ENCODE measurements around the gene ARAP2.

Gene ARAP2

GRCh38 chr4:36218121-36218520, 26.2 kb downstream of the ARAP2 start:
- no peak for DNase-seq

GRCh38 chr4:36215627-36216026, 28.7 kb downstream of the ARAP2 start:
- DNase-seq, result no peak

GRCh38 chr4:36214735-36215485, 29.4 kb downstream of the ARAP2 start:
- DNase-seq, result no peak

GRCh38 chr4:36213977-36214376, 30.3 kb downstream of the ARAP2 start:
- no peak for DNase-seq

- DNase-seq, result no peak
These were observed 33.2 kb downstream of the ARAP2 start for GRCh38 chr4:36211084-36211483.

- no peak for DNase-seq
These were observed 34.2 kb downstream of the ARAP2 start for GRCh38 chr4:36209941-36210649.

- no peak for DNase-seq
These were observed 35.3 kb downstream of the ARAP2 start for GRCh38 chr4:36208893-36209473.

GRCh38 chr4:36207831-36208520, 36.3 kb downstream of the ARAP2 start:
- DNase-seq, result no peak

GRCh38 chr4:36207367-36207766, 36.9 kb downstream of the ARAP2 start:
- no peak for DNase-seq

- no peak for DNase-seq
These were observed 37.6 kb downstream of the ARAP2 start for GRCh38 chr4:36206603-36207311.

- DNase-seq, result no peak
These were observed 38.3 kb downstream of the ARAP2 start for GRCh38 chr4:36206012-36206411.

- DNase-seq, result no peak
These were observed 45.5 kb downstream of the ARAP2 start for GRCh38 chr4:36198861-36199260.

- DNase-seq, result no peak
These were observed 46.1 kb downstream of the ARAP2 start for GRCh38 chr4:36198068-36198808.

GRCh38 chr4:36197501-36197900, 46.8 kb downstream of the ARAP2 start:
- DNase-seq, result no peak

GRCh38 chr4:36196145-36196913, 48.0 kb downstream of the ARAP2 start:
- DNase-seq, result no peak

GRCh38 chr4:36192922-36193321, 51.4 kb downstream of the ARAP2 start:
- no peak for DNase-seq

- DNase-seq, result no peak
These were observed 54.6 kb downstream of the ARAP2 start for GRCh38 chr4:36189511-36190226.

- no peak for DNase-seq
These were observed 56.5 kb downstream of the ARAP2 start for GRCh38 chr4:36187723-36188333.

GRCh38 chr4:36183665-36184393, 60.5 kb downstream of the ARAP2 start:
- no peak for DNase-seq

Data from stimulated activated CD4-positive, alpha-beta T cell treated with anti-CD3 and anti-CD28 coated beads, Interleukin-2, amount 100 ng/mL, for 24 hours (primary cell).